GM21717 (cell line): Measurements from ENCODE around the gene KCNT1.

Experiments used
- ATAC-seq: cut with Tn5 transposase; IDR thresholded peaks from one replicate; pipeline ENCODE4 v1.9.1; 2021; ENCODE audit warnings: mild to moderate bottlenecking, moderate library complexity; ENCODE audit not compliant: unreplicated experiment

Gene KCNT1

GRCh38 chr9:135835131-135835530 lies 133.1 kb downstream of the KCNT1 start:
- no peak for ATAC-seq

GRCh38 chr9:135839516-135839915 lies 137.5 kb downstream of the KCNT1 start:
- no peak for ATAC-seq

GRCh38 chr9:135840107-135840506 lies 138.1 kb downstream of the KCNT1 start:
- no peak for ATAC-seq

- no peak for ATAC-seq
Observed at GRCh38 chr9:135840539-135840938, 138.6 kb downstream of the KCNT1 start.
